Cardiac fibroblast (primary cell): ENCODE data around the gene TTC28.

Source experiments
- DNase-seq, 2 donors: peaks; one replicate each; pipeline versions ENCODE4 v3.0.0 to v3.0.0-alpha.2; 2010; ENCODE audit warnings: low read depth in 2 of 2
- H3K4me3 ChIP-seq, 2 donors: replicated peaks in 1 of 2; 1 replicate in 1 of 2; 2 replicates in 1 of 2; pipeline ENCODE4 v1.5.1; 2011; ENCODE audit warnings: low read depth in 2 of 2, low read length in 2 of 2, mild to moderate bottlenecking in 2 of 2, moderate library complexity in 1 of 2
- CTCF ChIP-seq: IDR thresholded peaks from one replicate; pipeline ENCODE4 v1.5.1; 2011; ENCODE audit warnings: low read depth, mild to moderate bottlenecking, low read length, inconsistent platforms

TTC28 gene

GRCh38 chr22:28679611-28680287, at the start of gene TTC28:
Gene TTC28 (minus strand): TSS chr22:28679840. CDS start chr22:28679723, 117 bp downstream.
- peak within 1 kb of the TSS; percentile 66 to 83 for H3K4me3 ChIP-seq
- DNase-seq = peak; percentile 69 to 88

- peak in 1 of 2 donors; percentile 74 for DNase-seq
- H3K4me3 ChIP-seq = no peak overlapping the region
- TF ChIP-seq CTCF = no peak
Observed at GRCh38 chr22:28728621-28729313, 49.1 kb upstream of the TTC28 start.

GRCh38 chr22:28728002-28728401, 48.4 kb upstream of the TTC28 start:
- no peak for DNase-seq
- no peak for TF ChIP-seq CTCF
- no peak overlapping the region for H3K4me3 ChIP-seq

GRCh38 chr22:28718044-28718443, 38.4 kb upstream of the TTC28 start:
- no peak overlapping the region for H3K4me3 ChIP-seq
- TF ChIP-seq CTCF = no peak
- DNase-seq = no peak

- DNase-seq = peak in 1 of 2 donors; percentile 18
- no peak for TF ChIP-seq CTCF
Observed at GRCh38 chr22:28716686-28717085, 37.0 kb upstream of the TTC28 start.

GRCh38 chr22:28715611-28716010, 36.0 kb upstream of the TTC28 start:
- DNase-seq = no peak
- no peak overlapping the region for H3K4me3 ChIP-seq
- TF ChIP-seq CTCF = no peak

More at GRCh38 chr22:28716686-28717085, 37.0 kb upstream of the TTC28 start:
- no peak overlapping the region for H3K4me3 ChIP-seq

GRCh38 chr22:28714043-28714628, 34.5 kb upstream of the TTC28 start:
- no peak for DNase-seq
- no peak for TF ChIP-seq CTCF
- no peak overlapping the region for H3K4me3 ChIP-seq
